HCT116 (cell line): Measurements from ENCODE around the gene UGT1A7.

Source experiments
- EGR1 ChIP-seq: IDR thresholded peaks from 2 replicates; pipeline ENCODE4 v1.6.1; 2012; ENCODE audit warnings: low read depth
- EZH2 ChIP-seq: fragments of 200-600 bp; sonication (generic); IDR thresholded peaks from 2 replicates; pipeline ENCODE4 v1.6.1; 2017; ENCODE audit warnings: antibody characterized with exemption, mixed run types
- EZH2phosphoT487 ChIP-seq: fragments of 200-600 bp; IDR thresholded peaks from 2 replicates; pipeline ENCODE4 v1.6.1; 2018; ENCODE audit warnings: antibody characterized with exemption, borderline replicate concordance
- POLR2A ChIP-seq: IDR thresholded peaks from 2 replicates; pipeline ENCODE4 v1.7.0; 2011; ENCODE audit warnings: borderline replicate concordance; ENCODE audit not compliant: insufficient read depth, insufficient read length; ENCODE audit errors: extremely low read depth
- POLR2AphosphoS5 ChIP-seq: IDR thresholded peaks from 2 replicates; pipeline ENCODE4 v1.6.1; 2011; ENCODE audit warnings: mild to moderate bottlenecking, low read depth, low read length, moderate library complexity
- SIN3A ChIP-seq: IDR thresholded peaks from 2 replicates; pipeline ENCODE4 v1.6.1; 2012; ENCODE audit warnings: low read depth
- SP1 ChIP-seq: IDR thresholded peaks from 2 replicates; pipeline ENCODE4 v1.6.1; 2012; ENCODE audit warnings: low read depth
- TCF7L2 ChIP-seq: IDR thresholded peaks from 2 replicates; pipeline ENCODE4 v1.7.0; 2011; ENCODE audit warnings: borderline replicate concordance, inconsistent platforms; ENCODE audit not compliant: insufficient read depth, insufficient read length; ENCODE audit errors: extremely low read depth
- YY1 ChIP-seq: IDR thresholded peaks from 2 replicates; pipeline ENCODE4 v1.6.1; 2011; ENCODE audit warnings: low read length, low read depth, moderate library complexity, mild to moderate bottlenecking; ENCODE audit not compliant: insufficient replicate concordance; ENCODE audit errors: extremely low read depth
- TF ChIP-seq, protein P1 (sequence below), 3 experiments: fragments of 200-600 bp in 1 of 3; sonication (generic) in 1 of 3; IDR thresholded peaks in 2 of 3; conservative IDR thresholded peaks in 1 of 3; 2 replicates each; pipeline ENCODE4 v1.5.1; 2012 to 2017; ENCODE audit warnings: low read depth in 2 of 3, low read length in 2 of 3, antibody characterized with exemption in 1 of 3, borderline replicate concordance in 1 of 3, control low read depth in 1 of 3, mild to moderate bottlenecking in 1 of 3, mixed read lengths in 1 of 3, mixed run types in 1 of 3, moderate library complexity in 1 of 3; ENCODE audit not compliant: insufficient read depth in 1 of 3
- TF ChIP-seq, protein P2 (sequence below): IDR thresholded peaks from 2 replicates; pipeline ENCODE4 v1.6.1; 2012
- TF ChIP-seq, protein P3 (sequence below): IDR thresholded peaks from 2 replicates; pipeline ENCODE4 v1.6.1; 2012
- TF ChIP-seq, protein P4 (sequence below): IDR thresholded peaks from 2 replicates; pipeline ENCODE4 v1.6.1; 2012; ENCODE audit warnings: low read depth

DNA sequence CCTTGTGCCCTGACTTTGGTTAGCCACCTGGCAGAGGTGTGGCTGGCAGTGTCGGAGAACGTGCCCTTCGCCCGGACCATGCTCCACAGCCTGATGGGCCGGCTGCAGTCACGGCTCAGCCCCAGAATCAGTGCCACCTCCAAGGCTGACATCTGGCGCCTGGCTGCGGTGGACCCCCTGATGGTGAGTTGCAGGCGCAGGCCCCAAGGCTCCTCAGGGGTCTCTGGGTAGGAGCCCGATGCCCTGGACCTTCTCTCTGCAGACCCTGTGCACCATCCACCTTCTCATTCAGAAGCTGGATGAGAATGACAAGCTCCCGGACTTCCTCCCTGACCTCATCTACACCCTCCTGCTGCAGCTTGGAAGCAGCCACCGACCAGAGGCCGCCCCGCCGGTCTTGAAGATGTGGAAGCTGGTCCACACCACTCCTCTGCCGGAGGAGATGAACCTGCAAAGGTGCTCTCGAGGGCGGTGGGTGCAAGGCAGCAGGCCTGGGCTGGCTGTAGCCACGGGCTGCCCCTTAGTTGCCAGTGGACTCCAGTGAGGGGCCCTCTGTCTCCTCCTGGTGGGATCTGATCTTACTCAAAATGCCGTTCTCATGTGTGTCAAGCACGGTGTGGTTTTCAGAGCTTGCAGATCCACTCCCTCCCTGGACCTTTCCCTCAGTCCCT lies 140.5 kb downstream of the UGT1A7 start:
- TF ChIP-seq, protein P1, sequence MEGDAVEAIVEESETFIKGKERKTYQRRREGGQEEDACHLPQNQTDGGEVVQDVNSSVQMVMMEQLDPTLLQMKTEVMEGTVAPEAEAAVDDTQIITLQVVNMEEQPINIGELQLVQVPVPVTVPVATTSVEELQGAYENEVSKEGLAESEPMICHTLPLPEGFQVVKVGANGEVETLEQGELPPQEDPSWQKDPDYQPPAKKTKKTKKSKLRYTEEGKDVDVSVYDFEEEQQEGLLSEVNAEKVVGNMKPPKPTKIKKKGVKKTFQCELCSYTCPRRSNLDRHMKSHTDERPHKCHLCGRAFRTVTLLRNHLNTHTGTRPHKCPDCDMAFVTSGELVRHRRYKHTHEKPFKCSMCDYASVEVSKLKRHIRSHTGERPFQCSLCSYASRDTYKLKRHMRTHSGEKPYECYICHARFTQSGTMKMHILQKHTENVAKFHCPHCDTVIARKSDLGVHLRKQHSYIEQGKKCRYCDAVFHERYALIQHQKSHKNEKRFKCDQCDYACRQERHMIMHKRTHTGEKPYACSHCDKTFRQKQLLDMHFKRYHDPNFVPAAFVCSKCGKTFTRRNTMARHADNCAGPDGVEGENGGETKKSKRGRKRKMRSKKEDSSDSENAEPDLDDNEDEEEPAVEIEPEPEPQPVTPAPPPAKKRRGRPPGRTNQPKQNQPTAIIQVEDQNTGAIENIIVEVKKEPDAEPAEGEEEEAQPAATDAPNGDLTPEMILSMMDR (IDR thresholded peaks at IDR 0.05 in 2 of 3, conservative IDR thresholded peaks at IDR 0.05 in 1 of 3; ENCODE audit: borderline replicate concordance in 1 of 3, insufficient read depth in 1 of 3, low read depth in 2 of 3, low read length in 2 of 3), result no peak
- TF ChIP-seq TCF7L2, result no peak
- TF ChIP-seq POLR2AphosphoS5, result no peak
- TF ChIP-seq EZH2phosphoT487, result no peak
- TF ChIP-seq EGR1, result no peak
- no peak for TF ChIP-seq POLR2A
- no peak for TF ChIP-seq YY1
- TF ChIP-seq SIN3A, result no peak
- TF ChIP-seq, protein P2, sequence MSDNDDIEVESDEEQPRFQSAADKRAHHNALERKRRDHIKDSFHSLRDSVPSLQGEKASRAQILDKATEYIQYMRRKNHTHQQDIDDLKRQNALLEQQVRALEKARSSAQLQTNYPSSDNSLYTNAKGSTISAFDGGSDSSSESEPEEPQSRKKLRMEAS, result no peak
- TF ChIP-seq, protein P3, sequence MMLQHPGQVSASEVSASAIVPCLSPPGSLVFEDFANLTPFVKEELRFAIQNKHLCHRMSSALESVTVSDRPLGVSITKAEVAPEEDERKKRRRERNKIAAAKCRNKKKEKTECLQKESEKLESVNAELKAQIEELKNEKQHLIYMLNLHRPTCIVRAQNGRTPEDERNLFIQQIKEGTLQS, result no peak
- no peak for TF ChIP-seq EZH2
- no peak for TF ChIP-seq SP1
- TF ChIP-seq, protein P4, sequence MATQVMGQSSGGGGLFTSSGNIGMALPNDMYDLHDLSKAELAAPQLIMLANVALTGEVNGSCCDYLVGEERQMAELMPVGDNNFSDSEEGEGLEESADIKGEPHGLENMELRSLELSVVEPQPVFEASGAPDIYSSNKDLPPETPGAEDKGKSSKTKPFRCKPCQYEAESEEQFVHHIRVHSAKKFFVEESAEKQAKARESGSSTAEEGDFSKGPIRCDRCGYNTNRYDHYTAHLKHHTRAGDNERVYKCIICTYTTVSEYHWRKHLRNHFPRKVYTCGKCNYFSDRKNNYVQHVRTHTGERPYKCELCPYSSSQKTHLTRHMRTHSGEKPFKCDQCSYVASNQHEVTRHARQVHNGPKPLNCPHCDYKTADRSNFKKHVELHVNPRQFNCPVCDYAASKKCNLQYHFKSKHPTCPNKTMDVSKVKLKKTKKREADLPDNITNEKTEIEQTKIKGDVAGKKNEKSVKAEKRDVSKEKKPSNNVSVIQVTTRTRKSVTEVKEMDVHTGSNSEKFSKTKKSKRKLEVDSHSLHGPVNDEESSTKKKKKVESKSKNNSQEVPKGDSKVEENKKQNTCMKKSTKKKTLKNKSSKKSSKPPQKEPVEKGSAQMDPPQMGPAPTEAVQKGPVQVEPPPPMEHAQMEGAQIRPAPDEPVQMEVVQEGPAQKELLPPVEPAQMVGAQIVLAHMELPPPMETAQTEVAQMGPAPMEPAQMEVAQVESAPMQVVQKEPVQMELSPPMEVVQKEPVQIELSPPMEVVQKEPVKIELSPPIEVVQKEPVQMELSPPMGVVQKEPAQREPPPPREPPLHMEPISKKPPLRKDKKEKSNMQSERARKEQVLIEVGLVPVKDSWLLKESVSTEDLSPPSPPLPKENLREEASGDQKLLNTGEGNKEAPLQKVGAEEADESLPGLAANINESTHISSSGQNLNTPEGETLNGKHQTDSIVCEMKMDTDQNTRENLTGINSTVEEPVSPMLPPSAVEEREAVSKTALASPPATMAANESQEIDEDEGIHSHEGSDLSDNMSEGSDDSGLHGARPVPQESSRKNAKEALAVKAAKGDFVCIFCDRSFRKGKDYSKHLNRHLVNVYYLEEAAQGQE, result no peak
